PFSK-1 (cell line): ENCODE measurements around the gene GPC6.

Experiments
- FOXP2 ChIP-seq: optimal IDR thresholded peaks from 2 replicates; pipeline ENCODE3; 2011; ENCODE audit warnings: borderline replicate concordance, control low read depth, inconsistent platforms; ENCODE audit not compliant: insufficient read depth; ENCODE audit errors: extremely low read length, extremely low read depth
- POLR2AphosphoS5 ChIP-seq: IDR thresholded peaks from 2 replicates; pipeline ENCODE4 v1.6.1; 2012; ENCODE audit warnings: low read depth, mild to moderate bottlenecking, control low read depth, low read length, moderate library complexity
- SIN3A ChIP-seq: IDR thresholded peaks from 2 replicates; pipeline ENCODE4 v1.6.1; 2012; ENCODE audit warnings: mild to moderate bottlenecking, low read length, moderate library complexity, borderline replicate concordance; ENCODE audit not compliant: insufficient read depth
- TAF1 ChIP-seq: IDR thresholded peaks from 2 replicates; pipeline ENCODE4 v1.6.1; 2012; ENCODE audit warnings: low read length, control low read depth, borderline replicate concordance; ENCODE audit not compliant: insufficient read depth
- TF ChIP-seq, protein P1 (sequence below), 2 experiments: IDR thresholded peaks; 2 replicates each; pipeline versions ENCODE4 v1.6.1 to v1.8.0; 2011 to 2012; ENCODE audit warnings: low read depth in 2 of 2, low read length in 2 of 2, control low read depth in 1 of 2, inconsistent platforms in 1 of 2, mild to moderate bottlenecking in 1 of 2, moderate library complexity in 1 of 2; ENCODE audit not compliant: insufficient read depth in 1 of 2

Gene GPC6

GRCh38 chr13:93341517-93341916 is 114.9 kb downstream of the GPC6 start:
- TF ChIP-seq SIN3A (no peak), FOXP2 (no peak), TAF1 (no peak), POLR2AphosphoS5 (no peak)
- TF ChIP-seq, protein P1, sequence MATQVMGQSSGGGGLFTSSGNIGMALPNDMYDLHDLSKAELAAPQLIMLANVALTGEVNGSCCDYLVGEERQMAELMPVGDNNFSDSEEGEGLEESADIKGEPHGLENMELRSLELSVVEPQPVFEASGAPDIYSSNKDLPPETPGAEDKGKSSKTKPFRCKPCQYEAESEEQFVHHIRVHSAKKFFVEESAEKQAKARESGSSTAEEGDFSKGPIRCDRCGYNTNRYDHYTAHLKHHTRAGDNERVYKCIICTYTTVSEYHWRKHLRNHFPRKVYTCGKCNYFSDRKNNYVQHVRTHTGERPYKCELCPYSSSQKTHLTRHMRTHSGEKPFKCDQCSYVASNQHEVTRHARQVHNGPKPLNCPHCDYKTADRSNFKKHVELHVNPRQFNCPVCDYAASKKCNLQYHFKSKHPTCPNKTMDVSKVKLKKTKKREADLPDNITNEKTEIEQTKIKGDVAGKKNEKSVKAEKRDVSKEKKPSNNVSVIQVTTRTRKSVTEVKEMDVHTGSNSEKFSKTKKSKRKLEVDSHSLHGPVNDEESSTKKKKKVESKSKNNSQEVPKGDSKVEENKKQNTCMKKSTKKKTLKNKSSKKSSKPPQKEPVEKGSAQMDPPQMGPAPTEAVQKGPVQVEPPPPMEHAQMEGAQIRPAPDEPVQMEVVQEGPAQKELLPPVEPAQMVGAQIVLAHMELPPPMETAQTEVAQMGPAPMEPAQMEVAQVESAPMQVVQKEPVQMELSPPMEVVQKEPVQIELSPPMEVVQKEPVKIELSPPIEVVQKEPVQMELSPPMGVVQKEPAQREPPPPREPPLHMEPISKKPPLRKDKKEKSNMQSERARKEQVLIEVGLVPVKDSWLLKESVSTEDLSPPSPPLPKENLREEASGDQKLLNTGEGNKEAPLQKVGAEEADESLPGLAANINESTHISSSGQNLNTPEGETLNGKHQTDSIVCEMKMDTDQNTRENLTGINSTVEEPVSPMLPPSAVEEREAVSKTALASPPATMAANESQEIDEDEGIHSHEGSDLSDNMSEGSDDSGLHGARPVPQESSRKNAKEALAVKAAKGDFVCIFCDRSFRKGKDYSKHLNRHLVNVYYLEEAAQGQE (IDR thresholded peaks at IDR 0.05; ENCODE audit: insufficient read depth in 1 of 2, low read depth in 2 of 2, low read length in 2 of 2) = no peak

DNA sequence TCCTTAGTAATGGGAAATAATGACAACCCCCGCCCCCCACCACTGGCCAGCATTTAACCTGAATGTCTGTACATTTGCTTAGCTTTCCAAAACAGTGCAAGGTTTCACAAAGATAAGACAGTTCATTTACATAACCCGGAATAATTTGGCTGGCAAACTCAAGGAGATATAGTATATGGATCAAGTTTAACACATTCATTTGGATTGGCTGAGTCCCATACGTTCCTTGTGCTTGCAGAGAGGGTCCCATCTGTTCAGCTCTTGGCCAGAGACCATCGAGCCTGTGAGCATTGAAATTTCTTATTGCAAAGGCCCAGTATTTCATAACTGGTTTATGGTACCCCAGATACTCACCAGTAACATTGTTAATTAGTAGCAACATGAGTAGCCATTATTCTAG is 116.5 kb downstream of the GPC6 start:
- no peak for TF ChIP-seq FOXP2
- TF ChIP-seq TAF1 = no peak
- TF ChIP-seq POLR2AphosphoS5 = no peak
- TF ChIP-seq SIN3A = no peak
- TF ChIP-seq, protein P1 (IDR thresholded peaks at IDR 0.05; ENCODE audit: insufficient read depth in 1 of 2, low read depth in 2 of 2, low read length in 2 of 2) = no peak

DNA sequence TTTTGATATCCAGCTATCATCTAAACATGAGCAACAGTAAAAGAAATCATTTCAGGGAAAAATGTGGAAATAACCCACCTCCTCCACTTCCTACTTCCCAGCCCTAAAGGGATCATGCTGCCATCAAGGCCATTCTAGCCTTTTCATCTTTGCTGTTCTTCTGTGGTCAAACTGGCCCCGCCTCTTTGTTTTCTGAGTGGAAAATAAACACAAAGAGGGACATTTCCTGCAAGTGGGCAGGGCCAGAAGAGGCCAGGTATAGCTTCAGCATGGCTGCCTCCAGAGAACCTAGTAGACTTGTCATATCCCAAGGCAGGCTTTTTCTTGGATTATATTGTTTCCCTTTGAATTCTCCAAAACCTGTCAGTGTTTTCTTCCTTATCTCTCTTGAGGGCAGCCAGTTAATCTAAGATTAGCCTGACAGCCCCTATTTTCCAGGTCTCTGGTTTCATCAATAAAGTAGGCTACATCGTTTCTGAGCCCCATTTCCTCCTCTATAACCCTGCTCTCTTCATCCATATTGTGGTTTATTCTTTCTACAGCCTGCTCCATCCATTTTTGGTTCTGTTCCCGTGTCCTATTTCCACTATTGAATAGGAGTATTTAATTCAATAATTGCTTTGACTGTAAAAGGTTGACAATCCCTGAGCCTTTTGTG is 117.6 kb downstream of the GPC6 start:
- TF ChIP-seq SIN3A (no peak), POLR2AphosphoS5 (no peak), TAF1 (no peak), FOXP2 (no peak)
- TF ChIP-seq, protein P1 (IDR thresholded peaks at IDR 0.05; ENCODE audit: insufficient read depth in 1 of 2, low read depth in 2 of 2, low read length in 2 of 2) = no peak

- TF ChIP-seq, protein P1 (IDR thresholded peaks at IDR 0.05; ENCODE audit: insufficient read depth in 1 of 2, low read depth in 2 of 2, low read length in 2 of 2) = no peak
- TF ChIP-seq SIN3A (no peak), POLR2AphosphoS5 (no peak), FOXP2 (no peak), TAF1 (no peak)
These were observed 118.4 kb downstream of the GPC6 start for GRCh38 chr13:93345024-93345423.

GRCh38 chr13:93345770-93346169 is 119.2 kb downstream of the GPC6 start:
- TF ChIP-seq TAF1 = no peak
- no peak for TF ChIP-seq FOXP2
- TF ChIP-seq, protein P1 (IDR thresholded peaks at IDR 0.05; ENCODE audit: insufficient read depth in 1 of 2, low read depth in 2 of 2, low read length in 2 of 2) = no peak
- TF ChIP-seq SIN3A = no peak
- TF ChIP-seq POLR2AphosphoS5 = no peak
